Caco-2 (cell line): ENCODE measurements around the gene EHD1. TPM values are rescaled to one million over a fixed set of nuclear protein-coding genes. Genes with fewer than 3 reads are reported as not detected.

Source experiments
- BruUV-seq: library from RNA; stranded (reverse); fragments of 400-500 nt; replicated peaks from 2 replicates; lab custom pipeline; 2021; lab: Mats Ljungman, UMichigan
- CTCF ChIA-PET: fragments of 300-600 bp; sonication (Branson Sonifier 250); formaldehyde crosslinking; loops from one replicate; lab custom pipeline; 2022; ENCODE audit warnings: antibody characterized with exemption; lab: Charles Lee
- POLR2A ChIA-PET: fragments of 300-600 bp; sonication (Branson Sonifier 250); formaldehyde crosslinking; loops from one replicate; lab custom pipeline; 2022; ENCODE audit warnings: antibody characterized with exemption; lab: Charles Lee
- DNase-seq, 2 experiments: peaks; one replicate each; pipeline versions ENCODE4 v3.0.0 to v3.0.0-alpha.2; 2020 to 2022
- H3K27me3 ChIP-seq: replicated peaks from 2 replicates; pipeline ENCODE4 v1.6.0; 2011; ENCODE audit warnings: low read length; ENCODE audit not compliant: control insufficient read depth, insufficient read depth
- H3K36me3 ChIP-seq: 2 replicates; pipeline ENCODE4 v1.5.1; 2011; ENCODE audit warnings: low read length; ENCODE audit not compliant: control insufficient read depth, insufficient read depth
- H3K4me1 ChIP-seq: fragments of 250-450 bp; sonication (Bioruptor Pico); 2 replicates; pipeline ENCODE4 v1.5.1; 2020; ENCODE audit warnings: mild to moderate bottlenecking
- H3K4me3 ChIP-seq: 2 replicates; pipeline ENCODE4 v1.5.1; 2011; ENCODE audit warnings: low read depth, mild to moderate bottlenecking, control low read depth, low read length
- H3K9me3 ChIP-seq: fragments of 250-450 bp; sonication (Bioruptor Pico); 2 replicates; pipeline ENCODE4 v1.5.1; 2020; ENCODE audit warnings: mild to moderate bottlenecking, moderate library complexity
- H3K27ac Mint-ChIP-seq: one replicate; pipeline ENCODE4 v1.8.0; 2022; ENCODE audit warnings: mixed read lengths; ENCODE audit not compliant: unreplicated experiment
- H3K27me3 Mint-ChIP-seq: one replicate; pipeline ENCODE4 v1.8.0; 2022; ENCODE audit warnings: mixed read lengths; ENCODE audit not compliant: insufficient read depth, unreplicated experiment
- H3K36me3 Mint-ChIP-seq: one replicate; pipeline ENCODE4 v1.8.0; 2022; ENCODE audit warnings: mild to moderate bottlenecking, mixed read lengths; ENCODE audit not compliant: insufficient read depth, unreplicated experiment
- H3K4me1 Mint-ChIP-seq: one replicate; pipeline ENCODE4 v1.8.0; 2022; ENCODE audit warnings: low read depth, mixed read lengths; ENCODE audit not compliant: unreplicated experiment
- H3K4me3 Mint-ChIP-seq: one replicate; pipeline ENCODE4 v1.8.0; 2022; ENCODE audit warnings: mild to moderate bottlenecking, moderate library complexity, mixed read lengths; ENCODE audit not compliant: unreplicated experiment
- H3K9me3 Mint-ChIP-seq: one replicate; pipeline ENCODE4 v1.8.0; 2022; ENCODE audit warnings: mixed read lengths; ENCODE audit not compliant: unreplicated experiment
- intact Hi-C: fragments of 100-400 bp; cut with micrococcal nuclease; formaldehyde crosslinking; loops from one replicate; pipeline ENCODE4 v1.10.0; 2022; ENCODE audit not compliant: unreplicated experiment
- total RNA-seq: library from RNA; stranded (reverse); gene quantifications from 2 replicates; pipeline ENCODE4 v1.2.3, GENCODE V29; 2022
- TF ChIP-seq, protein P1 (sequence below), 2 experiments: fragments of 200-600 bp in 1 of 2; IDR thresholded peaks; 1 replicate in 1 of 2; 2 replicates in 1 of 2; pipeline versions ENCODE4 v1.5.1 to v1.8.0; 2011 to 2022; ENCODE audit warnings: antibody characterized with exemption in 1 of 2, control low read depth in 1 of 2, inconsistent platforms in 1 of 2, low read depth in 1 of 2, low read length in 1 of 2, mild to moderate bottlenecking in 1 of 2, moderate library complexity in 1 of 2; ENCODE audit not compliant: insufficient read depth in 1 of 2, severe bottlenecking in 1 of 2, unreplicated experiment in 1 of 2

EHD1 gene
- total RNA-seq, 1 experiment from 2014 or later, result 129 TPM

DNA sequence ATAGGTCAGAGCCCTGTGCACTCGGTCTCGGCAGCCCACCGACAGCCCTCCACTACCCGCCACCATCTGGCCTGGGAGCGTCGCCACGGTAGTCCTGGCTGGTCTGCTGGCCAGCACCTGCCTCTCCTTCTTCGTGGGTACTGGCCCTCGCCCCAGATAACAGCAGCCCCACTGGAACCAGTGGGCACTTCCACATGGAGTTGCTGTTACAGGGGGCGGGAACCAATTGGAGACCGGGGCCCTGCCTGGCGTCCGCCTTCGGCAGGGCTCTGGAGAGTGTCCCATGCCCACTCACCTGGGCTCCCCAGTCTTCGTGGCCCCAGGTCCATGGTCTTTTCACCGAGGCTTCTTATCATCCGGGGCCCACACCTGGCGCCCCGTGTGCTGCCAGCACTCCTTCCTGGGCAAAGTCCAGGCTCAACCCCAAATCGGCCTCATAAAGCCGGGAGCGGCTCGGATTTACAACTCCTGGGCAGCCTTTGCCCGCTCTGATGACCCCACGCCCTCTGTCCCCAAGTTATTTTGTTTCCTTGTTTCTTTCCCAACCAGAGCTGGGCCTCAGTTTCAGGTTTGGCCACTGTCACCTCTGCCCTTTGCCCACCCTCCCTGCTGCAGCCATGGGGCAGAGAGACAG, 12.9 kb upstream of the EHD1 start:
- no TSS peak for BruUV-seq
- TF ChIP-seq, protein P1, sequence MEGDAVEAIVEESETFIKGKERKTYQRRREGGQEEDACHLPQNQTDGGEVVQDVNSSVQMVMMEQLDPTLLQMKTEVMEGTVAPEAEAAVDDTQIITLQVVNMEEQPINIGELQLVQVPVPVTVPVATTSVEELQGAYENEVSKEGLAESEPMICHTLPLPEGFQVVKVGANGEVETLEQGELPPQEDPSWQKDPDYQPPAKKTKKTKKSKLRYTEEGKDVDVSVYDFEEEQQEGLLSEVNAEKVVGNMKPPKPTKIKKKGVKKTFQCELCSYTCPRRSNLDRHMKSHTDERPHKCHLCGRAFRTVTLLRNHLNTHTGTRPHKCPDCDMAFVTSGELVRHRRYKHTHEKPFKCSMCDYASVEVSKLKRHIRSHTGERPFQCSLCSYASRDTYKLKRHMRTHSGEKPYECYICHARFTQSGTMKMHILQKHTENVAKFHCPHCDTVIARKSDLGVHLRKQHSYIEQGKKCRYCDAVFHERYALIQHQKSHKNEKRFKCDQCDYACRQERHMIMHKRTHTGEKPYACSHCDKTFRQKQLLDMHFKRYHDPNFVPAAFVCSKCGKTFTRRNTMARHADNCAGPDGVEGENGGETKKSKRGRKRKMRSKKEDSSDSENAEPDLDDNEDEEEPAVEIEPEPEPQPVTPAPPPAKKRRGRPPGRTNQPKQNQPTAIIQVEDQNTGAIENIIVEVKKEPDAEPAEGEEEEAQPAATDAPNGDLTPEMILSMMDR (IDR thresholded peaks at IDR 0.05; ENCODE audit: insufficient read depth in 1 of 2, low read depth in 1 of 2, low read length in 1 of 2, severe bottlenecking in 1 of 2, unreplicated experiment in 1 of 2), result no peak
- peaks cover 57% of the 10 kb centered on the region for H3K36me3 Mint-ChIP-seq
- peaks cover 36% of the 10 kb centered on the region for H3K4me1 Mint-ChIP-seq
- peak overlapping the region; percentile 80 for H3K4me3 Mint-ChIP-seq
- H3K36me3 ChIP-seq, result peaks cover 12% of the 10 kb centered on the region
- H3K9me3 ChIP-seq, result no peaks in the 10 kb centered on the region
- H3K27me3 ChIP-seq, result no peaks in the 10 kb centered on the region
- no peaks in the 10 kb centered on the region for H3K27me3 Mint-ChIP-seq
- ChIA-PET CTCF (interaction anchor here (1.4 to 5.0 kb wide), 2 partner anchors 14 to 44 kb away, joined by 4 to 51 read pairs; no protein-coding TSS in a partner anchor), POLR2A (interaction anchor here (0.8 to 1.0 kb wide), 2 partner anchors 13 to 112 kb away, joined by 3 read pairs; partner anchors contain the start of gene EHD1)
- DNase-seq, result peak; percentile 63 to 85
- peak overlapping the region; percentile 93 for H3K27ac Mint-ChIP-seq
- peak overlapping the region; percentile 78 for H3K4me3 ChIP-seq
- peaks cover 68% of the 10 kb centered on the region for H3K4me1 ChIP-seq
- no peaks in the 10 kb centered on the region for H3K9me3 Mint-ChIP-seq
- intact Hi-C loops, result loop anchor here (5.0 kb wide), 1 partner anchor 89 kb away; the partner anchor contains the start of gene MAP4K2

DNA sequence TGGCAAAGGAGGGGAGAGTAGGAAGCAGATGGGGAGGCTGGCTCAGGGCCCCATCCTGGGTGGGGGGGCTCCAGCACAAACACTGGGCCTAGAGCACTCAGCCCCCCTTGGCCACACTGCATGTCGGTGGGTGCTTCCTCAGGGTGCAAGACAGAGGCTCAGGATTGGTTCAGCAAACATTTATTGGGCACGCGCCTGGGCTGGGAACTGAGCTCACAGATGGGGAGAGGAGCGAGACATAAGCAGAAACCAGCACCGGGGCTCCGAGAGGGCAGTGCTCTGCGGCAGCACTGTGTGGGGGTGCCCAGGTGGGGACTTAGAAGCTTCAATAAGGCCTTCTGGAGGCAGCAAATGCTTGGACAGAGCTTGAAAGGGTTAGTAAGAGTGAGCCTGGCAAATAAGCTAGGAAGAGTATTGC, 12.1 kb upstream of the EHD1 start:
- H3K36me3 Mint-ChIP-seq, result peaks cover 54% of the 10 kb centered on the region
- H3K27ac Mint-ChIP-seq, result peak overlapping the region; percentile 93
- no peak for DNase-seq
- Histone ChIP-seq H3K4me3 (peak overlapping the region; percentile 78), H3K27me3 (no peaks in the 10 kb centered on the region), H3K4me1 (peaks cover 76% of the 10 kb centered on the region), H3K36me3 (peaks cover 12% of the 10 kb centered on the region), H3K9me3 (no peaks in the 10 kb centered on the region)
- TF ChIP-seq, protein P1 (IDR thresholded peaks at IDR 0.05; ENCODE audit: insufficient read depth in 1 of 2, low read depth in 1 of 2, low read length in 1 of 2, severe bottlenecking in 1 of 2, unreplicated experiment in 1 of 2), result no peak
- H3K4me3 Mint-ChIP-seq, result peak overlapping the region; percentile 80
- H3K4me1 Mint-ChIP-seq, result peaks cover 44% of the 10 kb centered on the region
- intact Hi-C loops, result loop anchor here (5.0 kb wide), 1 partner anchor 88 kb away; the partner anchor contains the start of gene MAP4K2
- no peaks in the 10 kb centered on the region for H3K27me3 Mint-ChIP-seq
- ChIA-PET POLR2A (interaction anchor here (0.8 to 1.0 kb wide), 2 partner anchors 12 to 111 kb away, joined by 3 read pairs; partner anchors contain the start of gene EHD1), CTCF (interaction anchor here (0.7 to 5.0 kb wide), 2 partner anchors 13 to 43 kb away, joined by 8 to 51 read pairs; no protein-coding TSS in a partner anchor)
- H3K9me3 Mint-ChIP-seq, result no peaks in the 10 kb centered on the region
- BruUV-seq, result no TSS peak

- intact Hi-C loops, result loop anchor here (1.0 to 2.0 kb wide), 5 partner anchors 11 to 124 kb away; partner anchors contain the start of genes ATG2A and EHD1
Measured at GRCh38 chr11:64888729-64889511, 10.5 kb upstream of the EHD1 start.

More at GRCh38 chr11:64888729-64889511, 10.5 kb upstream of the EHD1 start:
- Histone ChIP-seq H3K27me3 (no peaks in the 10 kb centered on the region), H3K36me3 (peaks cover 12% of the 10 kb centered on the region), H3K9me3 (no peaks in the 10 kb centered on the region), H3K4me1 (peaks cover 83% of the 10 kb centered on the region), H3K4me3 (no peak overlapping the region)
- Mint-ChIP-seq H3K27ac (peak overlapping the region; percentile 82), H3K27me3 (no peaks in the 10 kb centered on the region), H3K4me3 (peak overlapping the region; percentile 62), H3K9me3 (no peaks in the 10 kb centered on the region), H3K36me3 (peaks cover 57% of the 10 kb centered on the region), H3K4me1 (peaks cover 52% of the 10 kb centered on the region)
- DNase-seq, result peak; percentile 95 to 98
- ChIA-PET CTCF (interaction anchor here (0.5 to 5.0 kb wide), 21 partner anchors 10 to 600 kb away, joined by 3 to 51 read pairs (median 4); partner anchors contain the start of genes ARL2, CDC42BPG, EHD1 and PPP2R5B), POLR2A (interaction anchor here (0.6 to 2.5 kb wide), 6 partner anchors 11 to 110 kb away, joined by 3 to 21 read pairs (median 4); partner anchors contain the start of genes EHD1 and SF1)
- BruUV-seq, result no TSS peak
- TF ChIP-seq, protein P1 (IDR thresholded peaks at IDR 0.05; ENCODE audit: insufficient read depth in 1 of 2, low read depth in 1 of 2, low read length in 1 of 2, severe bottlenecking in 1 of 2, unreplicated experiment in 1 of 2), result no peak
